Heart left ventricle (tissue), 11 donors: ENCODE results near the gene PI4KB. TPM values are rescaled to one million over a fixed set of nuclear protein-coding genes. Genes with fewer than 3 reads are reported as not detected.

ENCODE experiments used
- polyA plus RNA-seq, 2 donors: library from polyadenylated mRNA; stranded (reverse); fragments of 200-250 nt; gene quantifications; one replicate each; pipeline ENCODE4 v1.2.3, GENCODE V29; 2013
- total RNA-seq, 9 donors: library from RNA; depleted of rRNA in 2 of 9; stranded (reverse); fragments of >200 nt in 2 of 9; fragmentation: NEBNext Ultra II Directional in 3 of 9; extraction: Animal tissue kit (Norgen Biotek cat#: 25700) in 3 of 9; gene quantifications; one replicate each; pipeline versions ENCODE4 v1.1.0 to v1.2.4, GENCODE V29; 2016 to 2023
- donor health status: ischemic (EF 13 %, LVEDD 7.1; RV severe dilation, severe dysfunction).
- donor health status: healthy with polysubstance abuse.
- donor health status: DM: no; HTN: yes; CAD: no.
- donor health status: DM: no; HTN: no; CAD: no.
- donor health status: ischemic (EF 25% LVEDD 5.7; RV mildly dilated, moderate dysfunction).
- donor health status: healthy.
- donor health status: DM: yes; HTN: yes; CAD: no.
- donor health status: PGD.
- donor health status: nonischemic (EF 23%, LVEDD 6.1; RV moderate dilation, normal function).

The PI4KB gene
- total and polyA plus RNA-seq, 11 donors, result 17.4 to 76.0 (median 41.4) TPM

Other genes with a start within 250 kb of the PI4KB start
- gene SEMA6C, start 180.8 kb downstream of the PI4KB start, total RNA-seq, result 10 to 100 TPM; 36.4 to 97.1 (median 50.8) TPM
- 10 to 100 TPM; 16.4 to 85.0 TPM for gene SEMA6C, start 180.8 kb downstream of the PI4KB start, polyA plus RNA-seq
- 1 to 10 TPM in 6 of 9 donors, under 1 TPM in 3; 0.49 to 7.9 (median 1.3) TPM for gene TNFAIP8L2, start 170.8 kb downstream of the PI4KB start, total RNA-seq
- 1 to 10 TPM; 1.6 to 2.0 TPM for gene TNFAIP8L2, start 170.8 kb downstream of the PI4KB start, polyA plus RNA-seq
- 10 to 100 TPM; 10.1 to 26.8 (median 13.0) TPM for gene LYSMD1, start 161.5 kb downstream of the PI4KB start, total RNA-seq
- 10 to 100 TPM in 1 of 2 donors, 1 to 10 TPM in 1; 6.8 to 14.7 TPM for gene LYSMD1, start 161.5 kb downstream of the PI4KB start, polyA plus RNA-seq
- 10 to 100 TPM; 11.5 to 28.4 (median 17.5) TPM for gene SCNM1, start 161.3 kb downstream of the PI4KB start, total RNA-seq
- gene SCNM1, start 161.3 kb downstream of the PI4KB start, polyA plus RNA-seq, result 10 to 100 TPM; 33.0 to 44.4 TPM
- gene TMOD4, start 151.4 kb downstream of the PI4KB start, total RNA-seq, result under 1 TPM in 3 of 9 donors, not detected in 6; 0.37 to 0.61 (median 0.50) TPM
- not detected for gene TMOD4, start 151.4 kb downstream of the PI4KB start, polyA plus RNA-seq
- 10 to 100 TPM; 29.6 to 49.1 (median 38.1) TPM for gene VPS72, start 137.2 kb downstream of the PI4KB start, total RNA-seq
- 10 to 100 TPM; 31.2 to 41.6 TPM for gene VPS72, start 137.2 kb downstream of the PI4KB start, polyA plus RNA-seq
- 10 to 100 TPM; 28.1 to 48.8 (median 37.0) TPM for gene PIP5K1A, start 128.9 kb downstream of the PI4KB start, total RNA-seq
- 10 to 100 TPM; 20.5 to 26.1 TPM for gene PIP5K1A, start 128.9 kb downstream of the PI4KB start, polyA plus RNA-seq
- gene PSMD4, start 72.7 kb downstream of the PI4KB start, total RNA-seq, result 100 to 1,000 TPM; 127 to 181 (median 138) TPM
- 100 to 1,000 TPM; 205 to 231 TPM for gene PSMD4, start 72.7 kb downstream of the PI4KB start, polyA plus RNA-seq
- 10 to 100 TPM; 10.9 to 30.3 (median 14.3) TPM for gene ZNF687, start 45.1 kb downstream of the PI4KB start, total RNA-seq
- gene ZNF687, start 45.1 kb downstream of the PI4KB start, polyA plus RNA-seq, result 10 to 100 TPM in 1 of 2 donors, 1 to 10 TPM in 1; 6.9 to 11.1 TPM
- 10 to 100 TPM; 14.0 to 49.3 (median 22.1) TPM for gene RFX5, start 19.8 kb upstream of the PI4KB start, total RNA-seq
- gene RFX5, start 19.8 kb upstream of the PI4KB start, polyA plus RNA-seq, result 10 to 100 TPM; 10.8 to 11.3 TPM
- gene SELENBP1, start 45.3 kb upstream of the PI4KB start, total RNA-seq, result 10 to 100 TPM; 27.6 to 97.8 (median 48.7) TPM
- gene SELENBP1, start 45.3 kb upstream of the PI4KB start, polyA plus RNA-seq, result 10 to 100 TPM; 14.3 to 37.9 TPM
- gene PSMB4, start 72.2 kb upstream of the PI4KB start, total RNA-seq, result 100 to 1,000 TPM; 173 to 237 (median 212) TPM
- gene PSMB4, start 72.2 kb upstream of the PI4KB start, polyA plus RNA-seq, result 100 to 1,000 TPM; 345 to 367 TPM
- 10 to 100 TPM; 26.0 to 64.3 (median 35.5) TPM for gene POGZ, start 132.1 kb upstream of the PI4KB start, total RNA-seq
- 10 to 100 TPM; 11.4 to 20.6 TPM for gene POGZ, start 132.1 kb upstream of the PI4KB start, polyA plus RNA-seq
- gene CGN, start 184.0 kb upstream of the PI4KB start, total RNA-seq, result 10 to 100 TPM in 1 of 9 donors, under 1 TPM in 4, not detected in 4; 0.09 to 21.0 (median 0.29) TPM
- under 1 TPM; 0.08 to 0.18 TPM for gene CGN, start 184.0 kb upstream of the PI4KB start, polyA plus RNA-seq
- gene TUFT1, start 212.9 kb upstream of the PI4KB start, total RNA-seq, result 10 to 100 TPM in 1 of 9 donors, 1 to 10 TPM in 8; 2.1 to 13.6 (median 4.3) TPM
- 1 to 10 TPM; 2.4 to 5.0 TPM for gene TUFT1, start 212.9 kb upstream of the PI4KB start, polyA plus RNA-seq